ENCODE results near the gene MAP3K5. TPM values are rescaled to one million over a fixed set of nuclear protein-coding genes. Genes with fewer than 3 reads are reported as not detected.

The MAP3K5 gene
- total RNA-seq, 1 experiment from 2014 or later = 2.1 TPM

GRCh38 chr6:136726837-136727557 lies 65.3 kb downstream of the MAP3K5 start:
- Histone ChIP-seq H3K9me3 (no peaks in the 10 kb centered on the region), H3K36me3 (ENCODE audit: control insufficient read depth, insufficient read depth, low read length) (no peaks in the 10 kb centered on the region), H3K4me1 (no peaks in the 10 kb centered on the region), H3K4me3 (ENCODE audit: low read depth, low read length) (no peak overlapping the region), H3K27me3 (replicated peaks; ENCODE audit: control insufficient read depth, insufficient read depth, low read length) (no peaks in the 10 kb centered on the region)
- intact Hi-C loops (cut with micrococcal nuclease; ENCODE audit: unreplicated experiment) = no loop called here
- Mint-ChIP-seq H3K4me3 (ENCODE audit: unreplicated experiment) (no peak overlapping the region), H3K9me3 (ENCODE audit: unreplicated experiment) (no peaks in the 10 kb centered on the region), H3K36me3 (ENCODE audit: insufficient read depth, unreplicated experiment) (no peaks in the 10 kb centered on the region), H3K27ac (ENCODE audit: unreplicated experiment) (no peak overlapping the region), H3K4me1 (ENCODE audit: low read depth, unreplicated experiment) (no peaks in the 10 kb centered on the region), H3K27me3 (ENCODE audit: insufficient read depth, unreplicated experiment) (no peaks in the 10 kb centered on the region)
- BruUV-seq (replicated peaks) = no TSS peak
- CTCF ChIA-PET = no interaction called here
- TF ChIP-seq, protein P1, sequence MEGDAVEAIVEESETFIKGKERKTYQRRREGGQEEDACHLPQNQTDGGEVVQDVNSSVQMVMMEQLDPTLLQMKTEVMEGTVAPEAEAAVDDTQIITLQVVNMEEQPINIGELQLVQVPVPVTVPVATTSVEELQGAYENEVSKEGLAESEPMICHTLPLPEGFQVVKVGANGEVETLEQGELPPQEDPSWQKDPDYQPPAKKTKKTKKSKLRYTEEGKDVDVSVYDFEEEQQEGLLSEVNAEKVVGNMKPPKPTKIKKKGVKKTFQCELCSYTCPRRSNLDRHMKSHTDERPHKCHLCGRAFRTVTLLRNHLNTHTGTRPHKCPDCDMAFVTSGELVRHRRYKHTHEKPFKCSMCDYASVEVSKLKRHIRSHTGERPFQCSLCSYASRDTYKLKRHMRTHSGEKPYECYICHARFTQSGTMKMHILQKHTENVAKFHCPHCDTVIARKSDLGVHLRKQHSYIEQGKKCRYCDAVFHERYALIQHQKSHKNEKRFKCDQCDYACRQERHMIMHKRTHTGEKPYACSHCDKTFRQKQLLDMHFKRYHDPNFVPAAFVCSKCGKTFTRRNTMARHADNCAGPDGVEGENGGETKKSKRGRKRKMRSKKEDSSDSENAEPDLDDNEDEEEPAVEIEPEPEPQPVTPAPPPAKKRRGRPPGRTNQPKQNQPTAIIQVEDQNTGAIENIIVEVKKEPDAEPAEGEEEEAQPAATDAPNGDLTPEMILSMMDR (IDR thresholded peaks at IDR 0.05; ENCODE audit: insufficient read depth in 1 of 2, low read depth in 1 of 2, low read length in 1 of 2, severe bottlenecking in 1 of 2, unreplicated experiment in 1 of 2) = no peak
- DNase-seq = no peak
- POLR2A ChIA-PET = no interaction called here

- H3K36me3 ChIP-seq (ENCODE audit: control insufficient read depth, insufficient read depth, low read length) = no peaks in the 10 kb centered on the region
- BruUV-seq (replicated peaks) = no TSS peak
- POLR2A ChIA-PET = no interaction called here
Measured at GRCh38 chr6:136725124-136725523, 67.2 kb downstream of the MAP3K5 start.

GRCh38 chr6:136723780-136724179 lies 68.5 kb downstream of the MAP3K5 start:
- no peaks in the 10 kb centered on the region for H3K27me3 ChIP-seq (replicated peaks; ENCODE audit: control insufficient read depth, insufficient read depth, low read length)
- TF ChIP-seq, protein P1 (IDR thresholded peaks at IDR 0.05; ENCODE audit: insufficient read depth in 1 of 2, low read depth in 1 of 2, low read length in 1 of 2, severe bottlenecking in 1 of 2, unreplicated experiment in 1 of 2) = no peak
- no peaks in the 10 kb centered on the region for H3K9me3 Mint-ChIP-seq (ENCODE audit: unreplicated experiment)

More at GRCh38 chr6:136725124-136725523, 67.2 kb downstream of the MAP3K5 start:
- Mint-ChIP-seq H3K4me3 (ENCODE audit: unreplicated experiment) (no peak overlapping the region), H3K27me3 (ENCODE audit: insufficient read depth, unreplicated experiment) (no peaks in the 10 kb centered on the region), H3K27ac (ENCODE audit: unreplicated experiment) (no peak overlapping the region), H3K36me3 (ENCODE audit: insufficient read depth, unreplicated experiment) (no peaks in the 10 kb centered on the region), H3K4me1 (ENCODE audit: low read depth, unreplicated experiment) (no peaks in the 10 kb centered on the region), H3K9me3 (ENCODE audit: unreplicated experiment) (no peaks in the 10 kb centered on the region)
- intact Hi-C loops (cut with micrococcal nuclease; ENCODE audit: unreplicated experiment) = no loop called here
- Histone ChIP-seq H3K4me3 (ENCODE audit: low read depth, low read length) (no peak overlapping the region), H3K4me1 (no peaks in the 10 kb centered on the region), H3K27me3 (replicated peaks; ENCODE audit: control insufficient read depth, insufficient read depth, low read length) (no peaks in the 10 kb centered on the region), H3K9me3 (no peaks in the 10 kb centered on the region)
- CTCF ChIA-PET = no interaction called here
- no peak for DNase-seq
- TF ChIP-seq, protein P1 (IDR thresholded peaks at IDR 0.05; ENCODE audit: insufficient read depth in 1 of 2, low read depth in 1 of 2, low read length in 1 of 2, severe bottlenecking in 1 of 2, unreplicated experiment in 1 of 2) = no peak

More at GRCh38 chr6:136723780-136724179, 68.5 kb downstream of the MAP3K5 start:
- Mint-ChIP-seq H3K4me3 (ENCODE audit: unreplicated experiment) (no peak overlapping the region), H3K27ac (ENCODE audit: unreplicated experiment) (no peak overlapping the region), H3K36me3 (ENCODE audit: insufficient read depth, unreplicated experiment) (no peaks in the 10 kb centered on the region), H3K4me1 (ENCODE audit: low read depth, unreplicated experiment) (no peaks in the 10 kb centered on the region), H3K27me3 (ENCODE audit: insufficient read depth, unreplicated experiment) (no peaks in the 10 kb centered on the region)
- no peak overlapping the region for H3K4me3 ChIP-seq (ENCODE audit: low read depth, low read length)
- no peaks in the 10 kb centered on the region for H3K9me3 ChIP-seq
- BruUV-seq (replicated peaks) = no TSS peak
- ChIA-PET CTCF (no interaction called here), POLR2A (no interaction called here)
- no peak for DNase-seq
- no peaks in the 10 kb centered on the region for H3K36me3 ChIP-seq (ENCODE audit: control insufficient read depth, insufficient read depth, low read length)
- no peaks in the 10 kb centered on the region for H3K4me1 ChIP-seq
- intact Hi-C loops (cut with micrococcal nuclease; ENCODE audit: unreplicated experiment) = no loop called here
